ENCODE results near the gene FUT9.

DNA sequence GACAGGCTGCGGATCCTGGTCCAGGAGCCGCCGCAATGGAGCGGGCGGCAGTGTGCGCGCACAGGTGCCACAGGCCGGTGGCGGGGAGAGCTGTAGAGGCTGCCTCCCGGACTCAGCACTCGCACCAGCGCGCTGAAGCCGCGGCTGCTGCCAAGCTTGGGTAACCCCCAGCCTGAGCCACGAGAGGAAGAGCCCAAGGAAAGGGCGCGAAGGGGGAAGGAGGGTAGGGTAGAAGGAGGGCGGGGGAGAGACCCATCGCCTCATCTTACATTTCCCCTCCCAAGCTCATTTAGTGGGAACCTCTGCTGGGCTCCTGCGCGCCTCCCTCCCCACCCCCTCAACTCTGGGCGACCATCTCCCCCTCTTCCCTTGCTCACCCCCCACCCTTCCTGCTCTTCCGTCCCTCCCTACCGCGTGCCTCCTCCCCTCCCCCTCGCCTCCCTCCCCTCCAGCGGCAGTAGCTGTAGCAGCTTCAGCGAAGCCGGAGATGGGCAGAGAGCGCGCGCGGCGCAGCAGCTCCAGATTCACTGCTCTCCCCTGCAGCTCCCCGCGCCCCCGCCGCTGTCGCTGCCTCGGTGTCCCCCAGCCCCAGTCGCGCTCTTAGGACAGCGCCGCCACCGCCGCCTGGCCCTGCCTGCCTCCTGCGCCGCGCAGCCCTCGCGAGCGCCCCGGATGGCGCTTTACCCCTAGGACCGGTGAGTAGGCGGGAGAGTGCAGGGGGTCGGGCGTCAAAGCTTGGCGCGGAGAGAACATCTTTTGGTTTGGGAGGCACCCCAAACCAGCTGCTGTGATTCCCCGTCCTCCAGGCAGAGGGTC, at the start of gene FUT9:
- TF ChIP-seq, protein P1, sequence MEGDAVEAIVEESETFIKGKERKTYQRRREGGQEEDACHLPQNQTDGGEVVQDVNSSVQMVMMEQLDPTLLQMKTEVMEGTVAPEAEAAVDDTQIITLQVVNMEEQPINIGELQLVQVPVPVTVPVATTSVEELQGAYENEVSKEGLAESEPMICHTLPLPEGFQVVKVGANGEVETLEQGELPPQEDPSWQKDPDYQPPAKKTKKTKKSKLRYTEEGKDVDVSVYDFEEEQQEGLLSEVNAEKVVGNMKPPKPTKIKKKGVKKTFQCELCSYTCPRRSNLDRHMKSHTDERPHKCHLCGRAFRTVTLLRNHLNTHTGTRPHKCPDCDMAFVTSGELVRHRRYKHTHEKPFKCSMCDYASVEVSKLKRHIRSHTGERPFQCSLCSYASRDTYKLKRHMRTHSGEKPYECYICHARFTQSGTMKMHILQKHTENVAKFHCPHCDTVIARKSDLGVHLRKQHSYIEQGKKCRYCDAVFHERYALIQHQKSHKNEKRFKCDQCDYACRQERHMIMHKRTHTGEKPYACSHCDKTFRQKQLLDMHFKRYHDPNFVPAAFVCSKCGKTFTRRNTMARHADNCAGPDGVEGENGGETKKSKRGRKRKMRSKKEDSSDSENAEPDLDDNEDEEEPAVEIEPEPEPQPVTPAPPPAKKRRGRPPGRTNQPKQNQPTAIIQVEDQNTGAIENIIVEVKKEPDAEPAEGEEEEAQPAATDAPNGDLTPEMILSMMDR (IDR thresholded peaks at IDR 0.05; ENCODE audit: low read depth, low read length), result no peak
- TF ChIP-seq EZH2phosphoT487 (IDR thresholded peaks at IDR 0.05; ENCODE audit: low read depth), result no peak
